GM12801 (cell line): Measurements from ENCODE around the gene SLC6A13.

Experiments used
- TF ChIP-seq, protein P1 (sequence below): IDR thresholded peaks from one replicate; pipeline ENCODE4 v1.5.1; 2011; ENCODE audit warnings: control low read depth; ENCODE audit not compliant: insufficient read length; ENCODE audit errors: extremely low read depth

Gene SLC6A13

DNA sequence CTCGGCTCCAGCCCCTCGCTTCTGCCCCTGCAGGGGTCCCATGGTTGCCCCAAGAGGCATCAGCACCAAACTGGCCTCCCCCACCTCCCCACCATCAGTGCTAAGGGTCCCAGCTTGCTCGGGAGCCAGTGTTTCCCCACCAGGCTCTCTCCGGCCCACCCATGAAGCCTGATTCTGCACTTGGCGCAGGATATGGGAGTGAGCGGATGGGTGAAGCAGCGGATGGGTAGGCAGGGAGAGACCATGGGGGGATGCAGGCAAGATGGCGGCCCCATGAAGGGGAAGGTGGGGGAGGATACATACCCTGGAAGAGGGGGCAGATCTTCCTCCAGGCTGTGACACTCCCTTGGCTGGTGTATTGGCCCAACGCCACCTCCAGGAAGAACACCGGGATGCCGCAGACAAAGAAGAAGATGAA, 58.4 kb downstream of the SLC6A13 start:
- TF ChIP-seq, protein P1, sequence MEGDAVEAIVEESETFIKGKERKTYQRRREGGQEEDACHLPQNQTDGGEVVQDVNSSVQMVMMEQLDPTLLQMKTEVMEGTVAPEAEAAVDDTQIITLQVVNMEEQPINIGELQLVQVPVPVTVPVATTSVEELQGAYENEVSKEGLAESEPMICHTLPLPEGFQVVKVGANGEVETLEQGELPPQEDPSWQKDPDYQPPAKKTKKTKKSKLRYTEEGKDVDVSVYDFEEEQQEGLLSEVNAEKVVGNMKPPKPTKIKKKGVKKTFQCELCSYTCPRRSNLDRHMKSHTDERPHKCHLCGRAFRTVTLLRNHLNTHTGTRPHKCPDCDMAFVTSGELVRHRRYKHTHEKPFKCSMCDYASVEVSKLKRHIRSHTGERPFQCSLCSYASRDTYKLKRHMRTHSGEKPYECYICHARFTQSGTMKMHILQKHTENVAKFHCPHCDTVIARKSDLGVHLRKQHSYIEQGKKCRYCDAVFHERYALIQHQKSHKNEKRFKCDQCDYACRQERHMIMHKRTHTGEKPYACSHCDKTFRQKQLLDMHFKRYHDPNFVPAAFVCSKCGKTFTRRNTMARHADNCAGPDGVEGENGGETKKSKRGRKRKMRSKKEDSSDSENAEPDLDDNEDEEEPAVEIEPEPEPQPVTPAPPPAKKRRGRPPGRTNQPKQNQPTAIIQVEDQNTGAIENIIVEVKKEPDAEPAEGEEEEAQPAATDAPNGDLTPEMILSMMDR: no peak

DNA sequence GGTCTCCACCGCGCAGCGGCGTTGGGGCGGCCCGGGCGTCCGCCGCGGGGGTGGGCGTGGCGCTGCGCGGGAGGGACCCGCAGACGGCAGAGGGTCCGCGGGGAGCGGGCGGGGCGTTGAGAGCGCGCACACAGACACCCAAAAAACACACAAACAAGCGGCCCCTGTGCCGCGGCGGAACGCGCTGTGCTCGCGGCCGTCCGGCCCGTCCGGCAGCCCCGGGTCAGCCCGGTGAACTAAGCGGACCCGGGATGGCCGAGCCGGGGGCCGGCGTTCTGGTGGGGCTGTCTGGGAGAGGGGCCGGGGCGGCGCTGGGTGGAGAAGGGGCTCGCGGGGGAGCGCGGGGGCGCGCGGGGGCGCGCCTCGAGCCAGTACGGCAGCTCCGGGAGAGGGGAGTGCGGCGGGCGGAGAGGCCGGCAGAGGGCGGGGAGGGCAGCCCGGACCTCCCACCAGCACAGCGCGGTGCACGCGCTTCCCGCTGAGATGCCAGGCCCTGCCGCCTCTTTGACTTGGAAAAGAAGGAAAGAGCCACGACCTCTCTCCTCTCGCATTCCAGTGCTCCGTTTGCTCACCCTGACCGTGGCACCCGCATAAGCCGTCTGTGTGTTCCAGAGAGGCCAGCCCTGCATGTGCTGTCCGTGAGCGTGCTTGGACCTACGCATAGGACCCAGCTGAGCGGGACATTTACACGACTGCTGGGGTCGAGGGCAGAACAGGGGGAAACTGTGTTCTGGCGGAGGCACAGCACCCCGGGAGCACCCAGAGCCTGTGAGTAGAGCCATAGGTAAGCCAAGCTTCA, 59.0 kb downstream of the SLC6A13 start:
- TF ChIP-seq, protein P1: no peak

DNA sequence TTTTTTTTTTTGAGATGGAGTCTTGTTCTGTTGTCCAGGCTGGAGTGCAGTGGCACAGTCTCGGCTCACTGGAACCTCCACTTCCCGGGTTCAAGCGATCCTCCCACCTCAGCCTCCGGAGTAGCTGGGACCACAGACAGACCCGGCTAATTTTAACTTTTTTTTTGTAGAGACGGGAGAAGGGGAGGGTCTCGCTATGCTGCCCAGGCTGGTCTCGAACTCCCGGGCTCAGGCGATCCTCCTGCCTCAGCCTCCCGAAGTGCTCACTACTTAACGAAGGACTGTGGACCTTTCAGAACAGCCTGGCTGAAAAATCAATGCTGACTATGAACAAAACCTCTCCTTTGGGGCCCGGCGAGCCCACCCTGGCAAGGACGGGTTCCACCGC, 59.6 kb downstream of the SLC6A13 start:
- TF ChIP-seq, protein P1: no peak

DNA sequence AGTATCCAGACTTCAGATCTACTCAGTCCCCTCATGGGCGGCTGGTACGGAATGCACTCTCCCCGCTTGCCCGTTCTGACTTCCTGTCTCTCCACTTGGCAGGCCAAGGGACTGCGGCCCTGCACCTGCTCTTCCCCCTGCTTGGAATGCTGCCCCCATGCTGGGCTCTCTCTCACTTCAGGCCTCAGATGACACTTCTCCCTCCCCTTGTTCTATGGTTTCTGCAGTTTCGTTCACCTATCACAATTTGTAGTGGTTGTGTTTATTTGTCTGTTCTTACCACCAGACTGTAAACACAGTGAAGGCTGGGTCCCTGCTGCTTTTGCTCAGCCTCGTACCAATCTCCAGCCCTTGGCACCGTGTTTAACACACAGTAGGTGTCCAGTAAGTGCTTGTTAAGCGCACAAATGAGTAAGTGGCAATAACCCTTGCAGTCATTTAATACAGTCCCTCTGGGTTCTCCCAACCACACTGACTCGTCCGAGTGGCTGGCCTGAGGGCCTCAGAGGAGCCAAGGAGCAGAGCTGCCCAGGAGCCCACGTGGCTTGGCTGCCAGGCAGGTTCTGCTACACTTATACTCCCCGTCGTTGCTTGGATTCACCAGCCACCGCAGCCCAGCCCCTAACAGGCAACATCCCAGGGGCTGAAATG, 60.4 kb downstream of the SLC6A13 start:
- TF ChIP-seq, protein P1: no peak

DNA sequence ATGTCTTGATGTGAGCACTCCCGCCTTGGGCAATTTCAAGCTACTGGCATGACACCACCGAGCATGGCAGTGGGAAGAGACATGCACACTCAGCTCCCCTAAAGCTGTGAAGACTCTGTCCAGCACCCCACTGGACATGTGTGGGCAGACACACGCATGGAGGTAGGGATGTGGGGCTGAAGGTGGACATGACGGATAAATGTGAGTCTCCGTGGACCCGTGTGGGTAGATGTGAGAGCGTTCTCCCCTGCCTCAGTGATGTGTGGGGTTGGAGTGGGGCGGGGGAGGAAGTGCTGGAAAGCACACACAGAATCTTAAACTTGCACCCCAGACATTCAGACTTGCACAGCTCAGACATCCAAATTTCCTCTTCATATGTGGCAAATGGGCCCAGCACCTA, 61.3 kb downstream of the SLC6A13 start:
- TF ChIP-seq, protein P1: no peak

DNA sequence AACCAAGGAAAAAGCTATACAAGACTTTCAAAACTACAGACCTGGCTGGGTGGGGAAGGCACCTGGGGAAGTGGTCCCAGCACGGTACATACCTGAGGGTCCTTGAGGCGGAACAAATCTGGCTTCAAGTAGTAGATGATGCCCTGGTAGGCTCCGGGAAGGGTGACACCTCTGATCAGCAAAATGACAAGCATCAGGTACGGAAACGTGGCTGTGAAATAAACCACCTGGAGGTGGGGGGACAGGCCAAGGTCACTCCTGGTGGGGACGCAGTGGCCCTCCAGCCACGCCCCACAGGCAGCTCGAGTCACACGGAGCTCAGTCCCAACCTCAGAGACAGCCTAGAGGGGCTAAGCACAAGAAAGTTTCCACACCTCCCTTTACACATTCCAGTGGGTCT, 63.9 kb downstream of the SLC6A13 start:
- TF ChIP-seq, protein P1: no peak

DNA sequence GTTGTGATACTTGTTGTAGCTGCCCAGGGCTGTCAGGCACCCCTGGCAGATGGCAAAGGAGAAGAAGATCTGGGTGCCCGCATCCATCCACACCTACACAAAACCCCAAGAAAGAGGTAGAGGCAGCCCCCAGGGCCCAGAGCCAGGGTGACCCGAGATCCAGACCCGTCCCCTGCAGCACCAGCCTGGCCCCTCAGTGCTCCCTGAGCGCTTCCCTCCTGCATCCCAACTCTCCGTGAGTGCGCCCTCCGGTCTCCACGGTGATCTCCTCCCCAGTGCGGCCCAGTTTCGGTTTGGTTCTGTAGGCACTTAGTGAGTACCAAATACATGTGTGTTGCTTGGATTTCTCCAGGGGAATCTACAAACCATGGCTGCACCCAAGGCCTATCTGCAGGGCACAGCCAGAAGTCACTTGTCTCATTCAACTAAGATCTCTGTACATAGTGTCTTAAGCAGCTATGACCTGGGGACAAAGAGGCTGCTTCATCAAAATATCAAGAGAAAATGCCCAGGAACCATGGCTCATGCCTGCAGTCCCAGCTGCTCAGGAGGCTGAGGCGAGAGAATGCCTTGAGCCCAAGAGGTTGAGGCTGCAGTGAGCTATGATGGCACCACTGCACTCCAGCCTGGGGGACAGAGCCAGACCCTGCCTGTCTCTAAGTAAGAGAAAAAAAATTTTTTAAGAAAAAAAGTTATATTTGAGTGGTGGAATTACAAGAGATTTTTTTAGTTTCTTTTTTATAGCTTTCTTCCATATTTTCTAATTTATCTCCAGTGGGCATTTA, 64.5 kb downstream of the SLC6A13 start:
- TF ChIP-seq, protein P1: no peak
